Measurements from ENCODE around the gene INVS. TPM values are rescaled to one million over a fixed set of nuclear protein-coding genes. Genes with fewer than 3 reads are reported as not detected.
"Not testable (repeated sequence)": the region's sequence is repeated elsewhere in the genome, so short reads cannot be mapped to it uniquely, and the experiment has no call there.

The INVS gene
- total RNA-seq, 1 donor from 2014 or later: 34.0 TPM

DNA sequence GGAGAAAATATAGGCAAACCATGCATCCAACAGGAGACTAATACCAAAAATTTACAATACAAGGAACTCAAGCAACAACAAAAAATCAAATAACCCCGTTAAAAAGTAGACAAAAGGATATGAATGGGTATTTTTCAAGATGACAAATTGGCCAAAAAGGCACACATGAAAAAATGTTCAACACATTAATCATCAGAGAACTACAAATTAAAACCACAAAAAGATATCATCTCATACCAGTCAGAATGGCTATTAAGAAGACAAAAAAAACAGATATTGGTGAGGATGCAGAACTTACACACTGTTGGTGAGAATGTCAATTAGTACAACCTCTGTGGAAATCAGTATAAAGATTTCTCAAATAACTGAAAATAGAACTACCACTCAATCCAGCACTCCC lies 218.7 kb downstream of the INVS start:
- H3K4me3 Mint-ChIP-seq: no peak overlapping the region
- TF ChIP-seq, protein P1, sequence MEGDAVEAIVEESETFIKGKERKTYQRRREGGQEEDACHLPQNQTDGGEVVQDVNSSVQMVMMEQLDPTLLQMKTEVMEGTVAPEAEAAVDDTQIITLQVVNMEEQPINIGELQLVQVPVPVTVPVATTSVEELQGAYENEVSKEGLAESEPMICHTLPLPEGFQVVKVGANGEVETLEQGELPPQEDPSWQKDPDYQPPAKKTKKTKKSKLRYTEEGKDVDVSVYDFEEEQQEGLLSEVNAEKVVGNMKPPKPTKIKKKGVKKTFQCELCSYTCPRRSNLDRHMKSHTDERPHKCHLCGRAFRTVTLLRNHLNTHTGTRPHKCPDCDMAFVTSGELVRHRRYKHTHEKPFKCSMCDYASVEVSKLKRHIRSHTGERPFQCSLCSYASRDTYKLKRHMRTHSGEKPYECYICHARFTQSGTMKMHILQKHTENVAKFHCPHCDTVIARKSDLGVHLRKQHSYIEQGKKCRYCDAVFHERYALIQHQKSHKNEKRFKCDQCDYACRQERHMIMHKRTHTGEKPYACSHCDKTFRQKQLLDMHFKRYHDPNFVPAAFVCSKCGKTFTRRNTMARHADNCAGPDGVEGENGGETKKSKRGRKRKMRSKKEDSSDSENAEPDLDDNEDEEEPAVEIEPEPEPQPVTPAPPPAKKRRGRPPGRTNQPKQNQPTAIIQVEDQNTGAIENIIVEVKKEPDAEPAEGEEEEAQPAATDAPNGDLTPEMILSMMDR (IDR thresholded peaks at IDR 0.05): no peak
- no peaks in the 10 kb centered on the region for H3K27me3 Mint-ChIP-seq
- intact Hi-C loops (cut with micrococcal nuclease): no loop called here
- DNase-seq (no peak), ATAC-seq (ENCODE audit: low read depth) (no peak)
- ChIA-PET POLR2A (no interaction called here), CTCF (no interaction called here)
- peaks cover 75% of the 10 kb centered on the region for H3K36me3 Mint-ChIP-seq (ENCODE audit: low read depth)
- no peaks in the 10 kb centered on the region for H3K4me1 Mint-ChIP-seq
- no peak overlapping the region for H3K27ac Mint-ChIP-seq
- H3K9me3 Mint-ChIP-seq: no peaks in the 10 kb centered on the region

GRCh38 chr9:100322954-100323536 lies 224.0 kb downstream of the INVS start:
- intact Hi-C loops (cut with micrococcal nuclease): loop anchor here (1.0 to 5.0 kb wide), 6 partner anchors 295 to 1474 kb away; partner anchors contain the start of gene NR4A3
- Mint-ChIP-seq H3K36me3 (ENCODE audit: low read depth) (peaks cover 64% of the 10 kb centered on the region), H3K27ac (no peak overlapping the region), H3K4me1 (peaks cover 2% of the 10 kb centered on the region), H3K9me3 (no peaks in the 10 kb centered on the region), H3K4me3 (no peak overlapping the region), H3K27me3 (no peaks in the 10 kb centered on the region)
- POLR2A ChIA-PET: interaction anchor here (0.6 kb wide), 1 partner anchor 12 kb away, joined by 4 read pairs; no protein-coding TSS in a partner anchor
- TF ChIP-seq, protein P1 (IDR thresholded peaks at IDR 0.05): no peak
- CTCF ChIA-PET: interaction anchor here (0.8 to 3.9 kb wide), 8 partner anchors 7 to 1182 kb away, joined by 3 to 25 read pairs (median 6); no protein-coding TSS in a partner anchor
- DNase-seq (no peak), ATAC-seq (ENCODE audit: low read depth) (no peak)

GRCh38 chr9:100324594-100325200 lies 225.7 kb downstream of the INVS start:
- ATAC-seq (ENCODE audit: low read depth) (no peak), DNase-seq (no peak)
- intact Hi-C loops (cut with micrococcal nuclease): loop anchor here (1.0 to 5.0 kb wide), 4 partner anchors 271 to 1349 kb away; partner anchors contain the start of gene NR4A3
- CTCF ChIA-PET: interaction anchor here (0.6 to 2.7 kb wide), 24 partner anchors 9 to 1476 kb away, joined by 3 to 14 read pairs (median 4); partner anchors contain the start of gene TEX10
- POLR2A ChIA-PET: interaction anchor here (0.5 to 1.0 kb wide), 2 partner anchors 28 to 102 kb away, joined by 3 to 4 read pairs; partner anchors contain the start of gene TEX10
- no peaks in the 10 kb centered on the region for H3K27me3 Mint-ChIP-seq
- H3K4me1 Mint-ChIP-seq: peaks cover 2% of the 10 kb centered on the region
- H3K27ac Mint-ChIP-seq: no peak overlapping the region
- no peak overlapping the region for H3K4me3 Mint-ChIP-seq
- no peaks in the 10 kb centered on the region for H3K9me3 Mint-ChIP-seq
- peaks cover 65% of the 10 kb centered on the region for H3K36me3 Mint-ChIP-seq (ENCODE audit: low read depth)
- TF ChIP-seq, protein P1 (IDR thresholded peaks at IDR 0.05): peak; percentile 48

- POLR2A ChIA-PET: not testable (repeated sequence)
These were observed 239.7 kb downstream of the INVS start for GRCh38 chr9:100338736-100339135.

DNA sequence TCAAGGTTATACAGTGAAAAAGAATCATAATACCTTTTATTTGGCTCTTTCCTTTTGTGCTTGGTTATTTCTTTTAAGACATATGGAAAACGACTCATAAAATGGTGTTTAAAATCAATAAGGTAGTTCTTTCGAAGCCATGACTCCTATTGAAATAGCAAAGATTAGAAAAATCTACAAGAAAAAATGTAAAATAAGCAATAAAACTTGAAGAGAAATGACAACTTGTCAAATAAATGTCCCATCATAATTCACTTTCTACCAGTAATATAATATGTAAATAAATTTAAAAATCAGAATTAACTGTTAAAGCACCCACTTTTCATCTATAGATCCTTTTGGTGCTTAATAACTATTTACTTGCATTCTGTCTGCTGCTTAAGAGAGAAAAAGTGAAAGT lies 241.2 kb downstream of the INVS start:
- no peak overlapping the region for H3K27ac Mint-ChIP-seq
- TF ChIP-seq, protein P1 (IDR thresholded peaks at IDR 0.05): no peak
- ATAC-seq (ENCODE audit: low read depth): no peak
- ChIA-PET POLR2A (no interaction called here), CTCF (interaction anchor here (1.3 kb wide), 1 partner anchor 97 kb away, joined by 4 read pairs; no protein-coding TSS in a partner anchor)
- H3K27me3 Mint-ChIP-seq: no peaks in the 10 kb centered on the region
- H3K4me3 Mint-ChIP-seq: no peak overlapping the region
- H3K4me1 Mint-ChIP-seq: peaks cover 28% of the 10 kb centered on the region
- H3K36me3 Mint-ChIP-seq (ENCODE audit: low read depth): peaks cover 60% of the 10 kb centered on the region
- intact Hi-C loops (cut with micrococcal nuclease): no loop called here
- DNase-seq: no peak
- H3K9me3 Mint-ChIP-seq: no peaks in the 10 kb centered on the region

More at GRCh38 chr9:100338736-100339135, 239.7 kb downstream of the INVS start:
- intact Hi-C loops (cut with micrococcal nuclease); H3K4me3 Mint-ChIP-seq; DNase-seq; ATAC-seq (ENCODE audit: low read depth); H3K9me3 Mint-ChIP-seq; H3K27ac Mint-ChIP-seq; H3K27me3 Mint-ChIP-seq: not testable (repeated sequence)
- Mint-ChIP-seq H3K36me3 (ENCODE audit: low read depth) (peaks cover 61% of the 10 kb centered on the region), H3K4me1 (peaks cover 26% of the 10 kb centered on the region)
- CTCF ChIA-PET: interaction anchor here (1.5 kb wide), 1 partner anchor 14 kb away, joined by 10 read pairs; no protein-coding TSS in a partner anchor
